NCI-H446 (cell line): ENCODE data around the gene SERTAD1.

ENCODE experiments used
- DNase-seq, 2 experiments: peaks; one replicate each; lab custom pipeline; 2025; lab: John Stamatoyannopoulos, UW

The SERTAD1 gene

DNA sequence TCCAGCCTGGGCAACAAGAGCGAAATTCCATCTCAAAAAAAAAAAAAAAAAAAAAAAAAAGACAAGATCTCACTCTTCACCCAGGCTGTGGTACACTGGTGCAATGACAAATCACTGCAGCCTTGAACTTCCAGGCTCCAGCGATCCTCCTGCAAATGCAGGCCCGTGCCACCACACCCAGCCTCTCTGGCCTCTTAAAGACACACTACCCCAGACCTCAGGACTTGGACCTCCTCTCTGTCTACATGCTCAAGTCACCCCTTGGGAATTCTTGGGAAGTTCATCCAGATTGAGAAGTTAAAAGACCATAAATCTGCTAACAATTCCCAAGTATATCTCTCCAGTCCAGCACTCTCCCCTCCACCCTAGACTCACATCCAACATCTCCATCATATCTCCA lies 25.2 kb downstream of the SERTAD1 start:
- DNase-seq, result no peak

DNA sequence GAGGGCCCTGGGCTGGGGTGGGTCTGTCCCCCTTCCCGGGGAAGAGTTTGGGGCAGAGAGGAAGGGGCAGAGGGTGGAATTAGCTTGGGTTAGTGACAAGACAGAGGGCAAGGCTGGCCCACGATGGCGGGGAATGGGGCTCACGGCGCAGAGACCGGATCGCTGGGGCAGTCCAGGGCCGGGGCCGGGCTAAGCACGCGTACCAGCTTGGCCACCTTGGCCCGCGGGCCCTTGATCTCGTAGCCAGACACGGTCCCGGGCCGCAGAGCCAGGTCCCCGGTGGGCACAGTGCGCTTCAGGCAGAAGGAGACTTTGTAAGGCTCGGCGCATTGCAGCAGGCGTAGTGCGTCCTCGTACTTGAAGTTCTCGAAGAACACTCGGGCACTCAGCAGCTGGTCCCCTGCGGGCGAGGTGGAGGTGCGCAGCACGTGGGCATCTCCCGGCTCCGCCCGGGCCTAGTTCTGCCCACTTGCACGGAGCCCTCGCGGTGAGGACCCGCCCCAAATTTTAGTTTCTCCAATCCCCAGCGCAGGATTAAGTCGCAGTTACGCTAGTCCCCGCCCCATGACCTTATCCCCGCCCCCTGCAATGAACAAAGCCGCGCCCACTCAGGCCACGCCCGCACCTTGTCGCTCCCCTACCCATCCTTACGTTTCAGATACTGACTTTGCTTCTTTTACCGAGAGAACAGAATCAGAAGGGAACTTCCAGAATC lies 27.2 kb downstream of the SERTAD1 start:
- no peak for DNase-seq

- no peak for DNase-seq
These were observed 28.3 kb downstream of the SERTAD1 start for GRCh38 chr19:40397568-40397906.

DNA sequence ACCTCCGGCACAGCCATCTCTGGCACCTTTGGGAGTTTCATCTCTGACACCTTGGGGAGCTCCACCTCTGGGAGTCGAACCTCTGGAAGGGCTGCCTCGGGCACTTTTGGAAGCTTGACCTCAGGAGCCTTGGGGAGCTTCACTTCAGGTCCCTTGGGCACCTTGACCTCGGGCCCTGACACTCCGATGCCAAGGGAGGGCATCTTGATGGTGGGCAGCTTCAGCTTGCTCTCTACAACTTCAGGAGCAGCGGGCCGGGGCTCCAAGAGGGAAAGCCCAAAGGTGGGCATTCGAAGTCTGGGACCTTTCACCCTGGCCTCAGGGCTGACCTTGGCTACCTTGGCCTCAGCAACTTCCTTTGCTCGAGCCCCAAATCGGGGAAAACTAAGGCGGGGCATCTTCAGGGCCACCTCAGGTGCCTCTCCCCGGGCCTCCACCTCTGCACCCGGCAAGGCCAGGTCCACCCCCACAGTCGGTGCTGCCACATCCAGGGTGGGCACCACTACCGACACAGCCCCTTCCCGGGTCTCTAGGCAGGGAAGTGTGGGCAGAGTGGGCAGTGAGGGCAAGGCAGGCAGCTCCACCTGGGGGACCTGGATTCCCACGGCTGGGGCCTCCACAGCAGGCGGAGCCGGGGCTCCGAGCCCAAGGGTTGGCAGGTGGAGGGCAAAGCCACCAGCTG lies 28.8 kb downstream of the SERTAD1 start:
- no peak for DNase-seq

GRCh38 chr19:40395956-40396355 lies 29.8 kb downstream of the SERTAD1 start:
- no peak for DNase-seq

DNA sequence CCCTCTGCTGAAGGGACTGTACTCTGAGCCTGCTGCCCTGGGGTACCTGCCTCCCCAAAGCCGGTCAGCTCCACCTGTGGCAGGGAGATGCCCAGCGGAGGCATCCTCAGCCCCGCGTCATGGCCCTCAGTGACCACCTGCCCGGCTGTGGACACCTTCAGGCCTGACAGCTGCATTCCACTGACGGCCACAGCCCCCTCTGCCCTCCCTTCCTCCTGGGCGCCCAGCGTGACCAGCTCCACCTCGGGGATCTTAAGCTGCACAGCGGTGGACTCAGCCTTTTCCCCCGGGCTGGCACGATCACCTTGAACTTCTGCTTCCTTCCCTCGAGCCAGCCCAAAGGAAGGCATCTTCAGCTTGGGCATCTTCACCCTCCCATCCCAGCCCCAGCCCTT lies 31.0 kb downstream of the SERTAD1 start:
- DNase-seq, result no peak

- no peak for DNase-seq
These were observed 31.6 kb downstream of the SERTAD1 start for GRCh38 chr19:40393894-40394815.

DNA sequence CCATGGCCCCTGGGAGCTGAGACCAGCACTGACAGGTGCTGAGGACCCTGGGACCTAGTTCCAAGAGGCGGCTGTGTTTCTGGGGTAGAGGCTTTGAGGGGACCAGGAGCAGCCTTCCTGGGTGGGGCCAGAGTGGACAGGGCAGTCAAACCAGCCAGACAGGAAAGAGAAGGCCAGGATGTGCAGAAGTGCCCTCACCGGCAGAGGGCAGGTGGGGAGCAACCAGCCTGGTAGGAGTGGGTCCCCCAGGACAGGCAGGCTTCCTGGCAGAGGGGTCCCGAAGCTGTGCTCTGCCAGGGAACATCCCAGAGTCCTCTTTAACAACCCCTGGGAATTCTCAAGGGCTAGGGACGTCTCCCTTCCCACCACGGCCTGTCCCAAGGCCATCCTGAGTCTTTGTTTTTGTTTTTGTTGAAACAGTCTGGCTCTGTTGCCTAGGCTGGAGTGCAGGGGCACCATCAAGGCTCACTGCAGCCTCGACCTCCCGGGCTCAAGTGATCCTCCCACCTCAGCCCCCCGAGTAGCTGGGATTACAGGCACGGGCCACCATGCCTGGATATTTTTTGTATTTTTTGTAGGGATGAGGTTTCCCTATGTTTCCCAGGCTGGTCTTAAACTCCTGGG lies 32.8 kb downstream of the SERTAD1 start:
- no peak for DNase-seq

GRCh38 chr19:40392123-40392522 lies 33.7 kb downstream of the SERTAD1 start:
- no peak for DNase-seq

GRCh38 chr19:40390084-40390742 lies 35.6 kb downstream of the SERTAD1 start, which contains the start of gene HIPK4:
HIPK4 (minus strand) TSS chr19:40390181; CDS start chr19:40389902, 279 bp downstream.
- DNase-seq, result no peak

- DNase-seq, result no peak
These were observed 36.2 kb downstream of the SERTAD1 start for GRCh38 chr19:40389404-40390083.

DNA sequence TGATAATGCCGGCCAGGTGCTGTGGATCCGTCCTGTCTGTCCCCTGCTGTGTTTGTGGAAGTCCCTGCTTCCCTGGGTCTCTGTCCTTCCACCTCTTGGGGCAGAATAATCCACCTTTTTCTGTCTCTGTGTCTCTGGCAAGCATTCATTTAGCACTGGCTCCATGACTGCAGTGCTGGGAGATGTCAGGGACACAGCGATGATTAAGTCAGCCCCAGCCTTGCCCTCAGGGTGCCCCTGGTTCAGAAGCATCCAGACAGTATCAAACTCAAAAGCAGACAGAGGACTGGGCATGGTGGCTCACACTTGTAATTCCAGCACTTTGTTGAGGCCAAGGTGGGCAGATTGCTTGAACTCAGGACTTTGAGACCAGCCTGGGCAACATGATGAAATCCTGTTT lies 37.3 kb downstream of the SERTAD1 start:
- no peak for DNase-seq

DNA sequence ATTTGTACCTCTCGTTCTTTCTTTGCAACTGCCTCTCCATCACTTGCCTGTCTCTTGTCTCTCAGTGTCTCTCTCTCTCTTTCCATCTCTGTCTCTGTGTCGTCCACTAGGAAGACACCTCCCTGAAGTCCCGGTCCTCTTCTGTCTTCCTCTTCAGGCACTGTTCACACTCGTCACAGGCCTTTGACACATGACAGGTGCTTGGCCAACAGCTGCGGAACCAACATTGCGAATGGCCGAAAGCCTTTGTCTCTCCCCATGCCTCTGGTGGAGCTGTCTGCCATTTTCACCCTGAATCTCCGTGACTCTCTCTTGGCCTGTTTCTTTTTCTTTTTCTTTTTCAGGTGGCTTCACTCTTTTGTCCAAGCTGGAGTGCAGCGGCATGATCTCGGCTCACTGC lies 38.6 kb downstream of the SERTAD1 start:
- no peak for DNase-seq

GRCh38 chr19:40383668-40384248 lies 42.0 kb downstream of the SERTAD1 start:
- DNase-seq, result no peak

- no peak for DNase-seq
These were observed 44.5 kb downstream of the SERTAD1 start for GRCh38 chr19:40381321-40381720.

DNA sequence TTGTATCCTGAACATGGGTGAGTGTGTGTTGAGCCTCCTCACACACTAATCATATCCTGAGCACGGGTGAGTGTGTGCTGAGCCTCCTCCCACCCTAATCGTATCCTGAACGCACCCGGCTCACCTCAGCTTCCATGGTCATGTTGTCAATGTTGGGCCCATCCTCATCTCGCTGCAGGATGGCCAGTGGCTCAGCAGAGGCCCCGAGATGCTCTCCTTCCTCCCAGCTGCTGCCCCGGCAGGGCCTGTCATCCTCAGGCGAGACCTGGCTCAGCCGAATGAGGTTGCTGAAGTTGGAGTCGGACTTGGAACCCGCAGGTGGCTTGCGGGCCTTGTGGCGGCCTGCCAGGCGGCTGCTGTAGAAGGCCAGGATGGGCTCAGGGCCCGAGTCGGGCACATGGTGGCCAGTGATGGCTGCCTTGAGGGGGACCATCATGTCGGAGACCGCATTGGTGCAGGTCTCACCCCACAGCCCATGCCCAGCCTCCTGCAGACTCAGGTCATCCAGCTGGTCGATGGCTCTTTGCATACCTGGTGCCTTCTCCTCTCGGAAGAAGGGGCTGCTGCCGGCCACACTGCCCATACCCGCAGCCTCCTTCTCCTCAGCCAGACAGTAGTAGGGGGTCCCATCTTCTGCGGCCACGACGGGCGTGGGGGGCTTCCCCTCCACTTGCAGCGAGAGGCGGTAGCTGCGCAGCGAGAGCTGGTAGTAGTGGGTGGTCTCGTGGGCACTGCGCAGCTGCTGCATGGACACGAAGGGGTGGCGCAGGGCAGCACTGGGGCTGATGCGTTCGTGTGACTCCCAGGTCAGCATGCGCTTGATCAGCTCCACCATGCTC lies 45.4 kb downstream of the SERTAD1 start:
- no peak for DNase-seq

- no peak for DNase-seq
These were observed 46.2 kb downstream of the SERTAD1 start for GRCh38 chr19:40379446-40380198.

GRCh38 chr19:40378509-40378908 lies 47.3 kb downstream of the SERTAD1 start:
- no peak for DNase-seq

DNA sequence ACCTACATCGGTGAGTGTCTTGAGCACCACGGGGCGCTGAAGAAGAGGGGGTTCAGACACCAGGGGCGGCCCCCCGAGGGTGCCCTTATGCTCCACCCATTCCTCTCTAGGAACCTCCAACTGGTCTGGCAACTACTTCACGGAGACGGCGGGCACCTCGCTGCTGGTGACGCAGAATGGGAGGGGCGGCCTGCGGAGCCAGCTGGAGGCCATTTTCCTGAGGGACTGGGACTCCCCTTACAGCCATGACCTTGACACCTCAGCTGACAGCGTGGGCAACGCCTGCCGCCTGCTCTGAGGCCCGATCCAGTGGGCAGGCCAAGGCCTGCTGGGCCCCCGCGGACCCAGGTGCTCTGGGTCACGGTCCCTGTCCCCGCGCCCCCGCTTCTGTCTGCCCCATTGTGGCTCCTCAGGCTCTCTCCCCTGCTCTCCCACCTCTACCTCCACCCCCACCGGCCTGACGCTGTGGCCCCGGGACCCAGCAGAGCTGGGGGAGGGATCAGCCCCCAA lies 47.9 kb downstream of the SERTAD1 start:
- no peak for DNase-seq
